ENCODE data around the gene MRPS27.

The MRPS27 gene

GRCh38 chr5:72319976-72320752, at the start of gene MRPS27, which contains the start of gene PTCD2:
TSS of gene MRPS27 (minus strand) at chr5:72320240. CDS start at chr5:72320221, 19 bp downstream.
TSS of gene PTCD2 (plus strand) at chr5:72320373. CDS start at chr5:72320383, 10 bp downstream.
- DNase-seq (ENCODE audit: low read depth in 2 of 2) = peak; percentile 89 to 91

- DNase-seq (ENCODE audit: low read depth in 2 of 2) = no peak
Observed at GRCh38 chr5:72369711-72370110, 49.7 kb upstream of the MRPS27 start.

- DNase-seq (ENCODE audit: low read depth in 2 of 2) = no peak
Observed at GRCh38 chr5:72369301-72369700, 49.3 kb upstream of the MRPS27 start.

GRCh38 chr5:72368271-72368670, 48.2 kb upstream of the MRPS27 start:
- no peak for DNase-seq (ENCODE audit: low read depth in 2 of 2)

GRCh38 chr5:72366324-72366976, 46.4 kb upstream of the MRPS27 start:
- no peak for DNase-seq (ENCODE audit: low read depth in 2 of 2)

GRCh38 chr5:72364951-72365350, 44.9 kb upstream of the MRPS27 start:
- DNase-seq (ENCODE audit: low read depth in 2 of 2) = no peak

GRCh38 chr5:72364171-72364570, 44.1 kb upstream of the MRPS27 start:
- no peak for DNase-seq (ENCODE audit: low read depth in 2 of 2)

- no peak for DNase-seq (ENCODE audit: low read depth in 2 of 2)
Observed at GRCh38 chr5:72363166-72363802, 43.2 kb upstream of the MRPS27 start.

GRCh38 chr5:72359886-72360285, 39.8 kb upstream of the MRPS27 start:
- DNase-seq (ENCODE audit: low read depth in 2 of 2) = no peak

GRCh38 chr5:72358925-72359324, 38.9 kb upstream of the MRPS27 start:
- DNase-seq (ENCODE audit: low read depth in 2 of 2) = no peak

- no peak for DNase-seq (ENCODE audit: low read depth in 2 of 2)
Observed at GRCh38 chr5:72356361-72356760, 36.3 kb upstream of the MRPS27 start.

- DNase-seq (ENCODE audit: low read depth in 2 of 2) = no peak
Observed at GRCh38 chr5:72355706-72356299, 35.8 kb upstream of the MRPS27 start.

GRCh38 chr5:72353046-72353445, 33.0 kb upstream of the MRPS27 start:
- no peak for DNase-seq (ENCODE audit: low read depth in 2 of 2)

- DNase-seq (ENCODE audit: low read depth in 2 of 2) = no peak
Observed at GRCh38 chr5:72352616-72353015, 32.6 kb upstream of the MRPS27 start.

- no peak for DNase-seq (ENCODE audit: low read depth in 2 of 2)
Observed at GRCh38 chr5:72351376-72351775, 31.3 kb upstream of the MRPS27 start.

GRCh38 chr5:72347801-72348308, 27.8 kb upstream of the MRPS27 start:
- no peak for DNase-seq (ENCODE audit: low read depth in 2 of 2)

- DNase-seq (ENCODE audit: low read depth in 2 of 2) = no peak
Observed at GRCh38 chr5:72346398-72346797, 26.4 kb upstream of the MRPS27 start.

- no peak for DNase-seq (ENCODE audit: low read depth in 2 of 2)
Observed at GRCh38 chr5:72338689-72339209, 18.7 kb upstream of the MRPS27 start.

- no peak for DNase-seq (ENCODE audit: low read depth in 2 of 2)
Observed at GRCh38 chr5:72337159-72337558, 17.1 kb upstream of the MRPS27 start.

- no peak for DNase-seq (ENCODE audit: low read depth in 2 of 2)
Observed at GRCh38 chr5:72330712-72331111, 10.7 kb upstream of the MRPS27 start.

GRCh38 chr5:72328172-72328571, 8.1 kb upstream of the MRPS27 start:
- no peak for DNase-seq (ENCODE audit: low read depth in 2 of 2)

GRCh38 chr5:72326306-72326649, 6.2 kb upstream of the MRPS27 start:
- DNase-seq (ENCODE audit: low read depth in 2 of 2) = no peak

Measured in stimulated activated CD8-positive, alpha-beta memory T cell treated with anti-CD3 and anti-CD28 coated beads, Interleukin-15, amount 100 ng/mL, for 48 hours (primary cell).